Caco-2 (cell line): ENCODE data around the gene FAM168A. TPM values are rescaled to one million over a fixed set of nuclear protein-coding genes. Genes with fewer than 3 reads are reported as not detected.

Experiments used
- BruUV-seq: library from RNA; stranded (reverse); fragments of 400-500 nt; replicated peaks from 2 replicates; lab custom pipeline; 2021; lab: Mats Ljungman, UMichigan
- CTCF ChIA-PET: fragments of 300-600 bp; sonication (Branson Sonifier 250); formaldehyde crosslinking; loops from one replicate; lab custom pipeline; 2022; ENCODE audit warnings: antibody characterized with exemption; lab: Charles Lee
- POLR2A ChIA-PET: fragments of 300-600 bp; sonication (Branson Sonifier 250); formaldehyde crosslinking; loops from one replicate; lab custom pipeline; 2022; ENCODE audit warnings: antibody characterized with exemption; lab: Charles Lee
- DNase-seq, 2 experiments: peaks; one replicate each; pipeline versions ENCODE4 v3.0.0 to v3.0.0-alpha.2; 2020 to 2022
- H3K27me3 ChIP-seq: replicated peaks from 2 replicates; pipeline ENCODE4 v1.6.0; 2011; ENCODE audit warnings: low read length; ENCODE audit not compliant: control insufficient read depth, insufficient read depth
- H3K36me3 ChIP-seq: 2 replicates; pipeline ENCODE4 v1.5.1; 2011; ENCODE audit warnings: low read length; ENCODE audit not compliant: control insufficient read depth, insufficient read depth
- H3K4me1 ChIP-seq: fragments of 250-450 bp; sonication (Bioruptor Pico); 2 replicates; pipeline ENCODE4 v1.5.1; 2020; ENCODE audit warnings: mild to moderate bottlenecking
- H3K4me3 ChIP-seq: 2 replicates; pipeline ENCODE4 v1.5.1; 2011; ENCODE audit warnings: low read depth, mild to moderate bottlenecking, control low read depth, low read length
- H3K9me3 ChIP-seq: fragments of 250-450 bp; sonication (Bioruptor Pico); 2 replicates; pipeline ENCODE4 v1.5.1; 2020; ENCODE audit warnings: mild to moderate bottlenecking, moderate library complexity
- H3K27ac Mint-ChIP-seq: one replicate; pipeline ENCODE4 v1.8.0; 2022; ENCODE audit warnings: mixed read lengths; ENCODE audit not compliant: unreplicated experiment
- H3K27me3 Mint-ChIP-seq: one replicate; pipeline ENCODE4 v1.8.0; 2022; ENCODE audit warnings: mixed read lengths; ENCODE audit not compliant: insufficient read depth, unreplicated experiment
- H3K36me3 Mint-ChIP-seq: one replicate; pipeline ENCODE4 v1.8.0; 2022; ENCODE audit warnings: mild to moderate bottlenecking, mixed read lengths; ENCODE audit not compliant: insufficient read depth, unreplicated experiment
- H3K4me1 Mint-ChIP-seq: one replicate; pipeline ENCODE4 v1.8.0; 2022; ENCODE audit warnings: low read depth, mixed read lengths; ENCODE audit not compliant: unreplicated experiment
- H3K4me3 Mint-ChIP-seq: one replicate; pipeline ENCODE4 v1.8.0; 2022; ENCODE audit warnings: mild to moderate bottlenecking, moderate library complexity, mixed read lengths; ENCODE audit not compliant: unreplicated experiment
- H3K9me3 Mint-ChIP-seq: one replicate; pipeline ENCODE4 v1.8.0; 2022; ENCODE audit warnings: mixed read lengths; ENCODE audit not compliant: unreplicated experiment
- intact Hi-C: fragments of 100-400 bp; cut with micrococcal nuclease; formaldehyde crosslinking; loops from one replicate; pipeline ENCODE4 v1.10.0; 2022; ENCODE audit not compliant: unreplicated experiment
- total RNA-seq: library from RNA; stranded (reverse); gene quantifications from 2 replicates; pipeline ENCODE4 v1.2.3, GENCODE V29; 2022
- TF ChIP-seq, protein P1 (sequence below), 2 experiments: fragments of 200-600 bp in 1 of 2; IDR thresholded peaks; 1 replicate in 1 of 2; 2 replicates in 1 of 2; pipeline versions ENCODE4 v1.5.1 to v1.8.0; 2011 to 2022; ENCODE audit warnings: antibody characterized with exemption in 1 of 2, control low read depth in 1 of 2, inconsistent platforms in 1 of 2, low read depth in 1 of 2, low read length in 1 of 2, mild to moderate bottlenecking in 1 of 2, moderate library complexity in 1 of 2; ENCODE audit not compliant: insufficient read depth in 1 of 2, severe bottlenecking in 1 of 2, unreplicated experiment in 1 of 2

Gene FAM168A
- total RNA-seq, 1 experiment from 2014 or later: 46.0 TPM

DNA sequence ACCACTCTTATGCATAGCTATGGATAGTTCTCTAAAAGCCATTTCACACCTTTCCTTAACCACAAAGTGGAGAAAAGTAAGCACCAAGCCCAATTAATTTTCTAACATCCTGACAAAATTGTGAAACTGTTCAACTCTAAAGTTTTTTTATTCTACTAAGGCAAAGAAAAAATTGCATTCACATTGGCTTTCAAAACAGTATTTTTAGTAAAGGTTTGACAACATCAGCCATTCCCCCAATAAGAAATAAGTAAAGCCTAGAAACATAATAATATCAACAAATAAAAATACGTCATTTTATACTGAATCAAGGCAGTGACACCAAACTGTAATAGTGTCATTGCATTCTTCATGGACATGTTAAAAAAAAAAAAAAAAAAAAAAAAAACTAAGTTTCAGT, 11.1 kb downstream of the FAM168A start:
- H3K4me1 ChIP-seq: peaks cover 4% of the 10 kb centered on the region; the same call in 1 of the 2 replicates
- TF ChIP-seq, protein P1, sequence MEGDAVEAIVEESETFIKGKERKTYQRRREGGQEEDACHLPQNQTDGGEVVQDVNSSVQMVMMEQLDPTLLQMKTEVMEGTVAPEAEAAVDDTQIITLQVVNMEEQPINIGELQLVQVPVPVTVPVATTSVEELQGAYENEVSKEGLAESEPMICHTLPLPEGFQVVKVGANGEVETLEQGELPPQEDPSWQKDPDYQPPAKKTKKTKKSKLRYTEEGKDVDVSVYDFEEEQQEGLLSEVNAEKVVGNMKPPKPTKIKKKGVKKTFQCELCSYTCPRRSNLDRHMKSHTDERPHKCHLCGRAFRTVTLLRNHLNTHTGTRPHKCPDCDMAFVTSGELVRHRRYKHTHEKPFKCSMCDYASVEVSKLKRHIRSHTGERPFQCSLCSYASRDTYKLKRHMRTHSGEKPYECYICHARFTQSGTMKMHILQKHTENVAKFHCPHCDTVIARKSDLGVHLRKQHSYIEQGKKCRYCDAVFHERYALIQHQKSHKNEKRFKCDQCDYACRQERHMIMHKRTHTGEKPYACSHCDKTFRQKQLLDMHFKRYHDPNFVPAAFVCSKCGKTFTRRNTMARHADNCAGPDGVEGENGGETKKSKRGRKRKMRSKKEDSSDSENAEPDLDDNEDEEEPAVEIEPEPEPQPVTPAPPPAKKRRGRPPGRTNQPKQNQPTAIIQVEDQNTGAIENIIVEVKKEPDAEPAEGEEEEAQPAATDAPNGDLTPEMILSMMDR (IDR thresholded peaks at IDR 0.05; ENCODE audit: insufficient read depth in 1 of 2, low read depth in 1 of 2, low read length in 1 of 2, severe bottlenecking in 1 of 2, unreplicated experiment in 1 of 2): no peak
- Mint-ChIP-seq H3K9me3 (no peaks in the 10 kb centered on the region), H3K36me3 (no peaks in the 10 kb centered on the region), H3K4me1 (no peaks in the 10 kb centered on the region), H3K27me3 (no peaks in the 10 kb centered on the region), H3K4me3 (no peak overlapping the region), H3K27ac (no peak overlapping the region)
- H3K9me3 ChIP-seq: no peaks in the 10 kb centered on the region
- intact Hi-C loops: no loop called here
- no peak overlapping the region for H3K4me3 ChIP-seq
- H3K36me3 ChIP-seq: no peaks in the 10 kb centered on the region
- no TSS peak for BruUV-seq
- no peaks in the 10 kb centered on the region for H3K27me3 ChIP-seq
- CTCF ChIA-PET: no interaction called here
- no peak for DNase-seq
- POLR2A ChIA-PET: no interaction called here

DNA sequence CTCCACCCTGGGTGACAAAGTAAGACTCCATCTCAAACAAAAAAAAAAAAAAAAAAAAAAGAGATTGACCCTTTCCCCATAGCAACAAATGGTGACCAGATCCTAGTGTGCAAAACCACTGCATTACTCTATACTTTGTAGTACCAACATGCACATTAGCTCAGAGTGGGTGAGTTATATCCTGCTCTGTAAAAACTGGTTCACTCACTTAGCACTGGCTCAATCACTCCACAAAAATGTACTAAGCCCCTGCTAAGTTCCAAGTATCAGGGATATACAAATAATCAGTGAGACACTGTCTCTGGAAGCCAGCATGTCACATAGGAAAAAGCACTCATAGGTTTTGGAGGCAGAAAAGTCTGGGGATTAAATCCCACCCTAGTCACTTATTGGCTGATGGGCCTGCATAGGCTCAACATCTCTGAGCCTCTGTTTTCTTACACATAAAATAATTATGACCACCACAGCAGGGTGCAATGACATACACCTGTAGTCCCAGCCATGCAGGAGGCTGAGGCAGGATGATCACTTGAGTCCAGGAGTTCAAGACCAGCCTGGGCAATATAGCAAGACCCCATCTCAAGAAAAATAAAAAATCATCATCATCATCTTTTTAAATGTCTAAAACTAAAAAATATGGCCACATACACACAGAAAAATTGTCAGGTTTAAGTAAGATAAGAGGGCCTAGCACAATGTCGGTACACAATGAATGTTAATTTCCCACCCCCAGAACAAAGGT, 11.9 kb downstream of the FAM168A start:
- no peaks in the 10 kb centered on the region for H3K4me1 Mint-ChIP-seq
- no peak overlapping the region for H3K4me3 ChIP-seq
- H3K36me3 Mint-ChIP-seq: no peaks in the 10 kb centered on the region
- BruUV-seq: no TSS peak
- no peaks in the 10 kb centered on the region for H3K9me3 Mint-ChIP-seq
- no peak overlapping the region for H3K27ac Mint-ChIP-seq
- H3K4me3 Mint-ChIP-seq: no peak overlapping the region
- H3K27me3 Mint-ChIP-seq: no peaks in the 10 kb centered on the region
- H3K27me3 ChIP-seq: no peaks in the 10 kb centered on the region
- CTCF ChIA-PET: interaction anchor here (0.5 kb wide), 1 partner anchor 158 kb away, joined by 4 read pairs; no protein-coding TSS in a partner anchor
- H3K36me3 ChIP-seq: no peaks in the 10 kb centered on the region
- no peaks in the 10 kb centered on the region for H3K9me3 ChIP-seq
- TF ChIP-seq, protein P1 (IDR thresholded peaks at IDR 0.05; ENCODE audit: insufficient read depth in 1 of 2, low read depth in 1 of 2, low read length in 1 of 2, severe bottlenecking in 1 of 2, unreplicated experiment in 1 of 2): no peak
- DNase-seq: no peak
- intact Hi-C loops: no loop called here
- POLR2A ChIA-PET: no interaction called here
- peaks cover 4% of the 10 kb centered on the region; the same call in 1 of the 2 replicates for H3K4me1 ChIP-seq

DNA sequence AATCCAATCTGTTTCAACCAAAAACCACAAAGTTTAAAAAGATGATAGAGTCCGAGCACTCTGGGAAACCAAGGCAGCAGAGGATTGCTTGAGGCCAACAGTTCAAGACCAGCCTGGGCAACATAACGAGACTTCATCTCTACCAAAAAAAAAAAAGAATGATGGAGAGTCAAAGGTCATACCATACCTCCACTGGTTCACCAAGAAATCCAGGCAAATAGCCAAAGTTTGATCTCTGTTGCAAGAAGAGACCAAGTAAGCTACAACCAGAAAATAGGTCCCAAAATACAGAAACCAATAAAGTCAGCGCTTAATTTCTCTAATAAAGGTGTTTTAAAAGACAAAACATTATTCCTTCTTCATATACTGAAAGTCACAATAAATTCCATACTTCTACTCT, 13.1 kb downstream of the FAM168A start:
- H3K4me1 Mint-ChIP-seq: no peaks in the 10 kb centered on the region
- H3K27me3 ChIP-seq: no peaks in the 10 kb centered on the region
- no peaks in the 10 kb centered on the region for H3K9me3 Mint-ChIP-seq
- TF ChIP-seq, protein P1 (IDR thresholded peaks at IDR 0.05; ENCODE audit: insufficient read depth in 1 of 2, low read depth in 1 of 2, low read length in 1 of 2, severe bottlenecking in 1 of 2, unreplicated experiment in 1 of 2): no peak
- no peak overlapping the region for H3K4me3 ChIP-seq
- no peaks in the 10 kb centered on the region for H3K9me3 ChIP-seq
- no peak for DNase-seq
- H3K27ac Mint-ChIP-seq: no peak overlapping the region
- peaks cover 4% of the 10 kb centered on the region; the same call in 1 of the 2 replicates for H3K4me1 ChIP-seq
- no TSS peak for BruUV-seq
- CTCF ChIA-PET: no interaction called here
- intact Hi-C loops: loop anchor here (5.0 kb wide), 1 partner anchor 108 kb away; no protein-coding TSS in a partner anchor
- POLR2A ChIA-PET: no interaction called here
- H3K36me3 ChIP-seq: no peaks in the 10 kb centered on the region
- H3K36me3 Mint-ChIP-seq: no peaks in the 10 kb centered on the region
- no peak overlapping the region for H3K4me3 Mint-ChIP-seq
- H3K27me3 Mint-ChIP-seq: no peaks in the 10 kb centered on the region
